GM23338 (cell line): Measurements from ENCODE around the gene PUM1. TPM values are rescaled to one million over a fixed set of nuclear protein-coding genes. Genes with fewer than 3 reads are reported as not detected.
A peak's percentile ranks its signal among the peaks of the same experiment; 100 is the strongest.

Experiments
- ATAC-seq: fragments of 200-7000 bp; cut with Tn5 transposase; 3 replicates; pipeline ENCODE4 v1.9.1; 2020
- DNase-seq: peaks from one replicate; pipeline ENCODE4 v3.0.0-alpha.2; 2015; ENCODE audit warnings: low spot score
- H2AFZ ChIP-seq: fragments of 200-600 bp; sonication (generic); 2 replicates; pipeline ENCODE4 v1.8.0; 2016; ENCODE audit warnings: antibody characterized with exemption, mild to moderate bottlenecking, moderate library complexity
- H3F3A ChIP-seq: fragments of 200-600 bp; sonication (generic); replicated peaks from 2 replicates; pipeline ENCODE4 v1.8.0; 2017; ENCODE audit warnings: antibody characterized with exemption, mixed run types, low read depth
- H3K27ac ChIP-seq: fragments of 200-600 bp; sonication (generic); 2 replicates; pipeline ENCODE4 v1.6.1; 2016; ENCODE audit warnings: low read depth
- H3K27me3 ChIP-seq: fragments of 200-600 bp; sonication (generic); 2 replicates; pipeline ENCODE4 v1.8.0; 2016; ENCODE audit warnings: mild to moderate bottlenecking, mixed run types, moderate library complexity; ENCODE audit not compliant: insufficient read depth
- H3K36me3 ChIP-seq: fragments of 200-600 bp; sonication (generic); 2 replicates; pipeline ENCODE4 v1.8.0; 2016; ENCODE audit warnings: mild to moderate bottlenecking; ENCODE audit not compliant: insufficient read depth
- H3K4me1 ChIP-seq: fragments of 200-600 bp; sonication (generic); 2 replicates; pipeline ENCODE4 v1.8.0; 2016; ENCODE audit warnings: mild to moderate bottlenecking, moderate library complexity; ENCODE audit not compliant: insufficient read depth
- H3K4me2 ChIP-seq: fragments of 200-600 bp; sonication (generic); 2 replicates; pipeline ENCODE4 v1.7.1; 2017; ENCODE audit warnings: mixed run types
- H3K4me3 ChIP-seq: fragments of 200-600 bp; sonication (generic); 2 replicates; pipeline ENCODE4 v1.6.1; 2016; ENCODE audit warnings: mixed run types
- H3K79me2 ChIP-seq: fragments of 200-600 bp; sonication (generic); replicated peaks from 2 replicates; pipeline ENCODE4 v1.8.0; 2017; ENCODE audit warnings: mild to moderate bottlenecking; ENCODE audit not compliant: insufficient read depth
- H3K9me2 ChIP-seq: fragments of 200-600 bp; sonication (generic); 2 replicates; pipeline ENCODE4 v1.8.0; 2017; ENCODE audit not compliant: insufficient read depth
- H4K20me1 ChIP-seq: fragments of 200-600 bp; sonication (generic); replicated peaks from 2 replicates; pipeline ENCODE4 v1.8.0; 2017; ENCODE audit warnings: mild to moderate bottlenecking; ENCODE audit not compliant: insufficient read depth
- H3K27ac Mint-ChIP-seq: 2 replicates; pipeline ENCODE4 v1.8.0; 2020; ENCODE audit warnings: inconsistent platforms, mild to moderate bottlenecking, moderate library complexity, mixed read lengths
- H3K27me3 Mint-ChIP-seq: 3 replicates; pipeline ENCODE4 v1.8.0; 2022; ENCODE audit warnings: low read depth, mild to moderate bottlenecking, moderate library complexity, mixed read lengths, inconsistent platforms; ENCODE audit not compliant: insufficient read depth, poor library complexity
- H3K36me3 Mint-ChIP-seq: 3 replicates; pipeline ENCODE4 v1.8.0; 2021; ENCODE audit warnings: low read depth, mild to moderate bottlenecking, inconsistent platforms, moderate library complexity, mixed read lengths
- H3K4me1 Mint-ChIP-seq: 3 replicates; pipeline ENCODE4 v1.8.0; 2020; ENCODE audit warnings: mild to moderate bottlenecking, inconsistent platforms, mixed read lengths
- H3K4me3 Mint-ChIP-seq: 3 replicates; pipeline ENCODE4 v1.8.0; 2021; ENCODE audit warnings: moderate library complexity, mild to moderate bottlenecking, inconsistent platforms, mixed read lengths
- H3K9me3 Mint-ChIP-seq: 3 replicates; pipeline ENCODE4 v1.8.0; 2020; ENCODE audit warnings: moderate library complexity, mild to moderate bottlenecking, inconsistent platforms, mixed read lengths
- JUNB ChIP-seq: IDR thresholded peaks from one replicate; pipeline ENCODE4 v1.6.1; 2016; ENCODE audit warnings: antibody characterized with exemption; ENCODE audit not compliant: unreplicated experiment
- STAT1 ChIP-seq: IDR thresholded peaks from one replicate; pipeline ENCODE4 v1.6.1; 2016; ENCODE audit warnings: antibody characterized with exemption; ENCODE audit not compliant: unreplicated experiment
- ZNF114 ChIP-seq: fragments of 250-450 bp; sonication (Bioruptor Pico); IDR thresholded peaks from 2 replicates; pipeline ENCODE4 v1.5.0; 2020; ENCODE audit warnings: mild to moderate bottlenecking, moderate library complexity
- polyA plus RNA-seq: library from polyadenylated mRNA; unstranded; fragments of >200 nt; fragmentation: Nextera tagmentation; extraction: Ambion mirVana; gene quantifications from 2 replicates; pipeline ENCODE4 v1.2.1, GENCODE V29; 2016
- total RNA-seq: library from RNA; depleted of rRNA; stranded (reverse); fragments of >200 nt; shearing (Covaris generic); gene quantifications from 2 replicates; pipeline ENCODE4 v1.2.3, GENCODE V29; 2014
- TF ChIP-seq, protein P1 (sequence below): fragments of 250-450 bp; sonication (Bioruptor Pico); IDR thresholded peaks from 2 replicates; pipeline ENCODE4 v1.5.0; 2020; ENCODE audit warnings: mild to moderate bottlenecking, moderate library complexity
- TF ChIP-seq, protein P2 (sequence below): IDR thresholded peaks from one replicate; pipeline ENCODE4 v1.6.1; 2018; ENCODE audit warnings: antibody characterized with exemption; ENCODE audit not compliant: unreplicated experiment
- TF ChIP-seq, protein P3 (sequence below): IDR thresholded peaks from 2 replicates; pipeline ENCODE4 v1.6.1; 2016; ENCODE audit warnings: antibody characterized with exemption

PUM1 gene
- total and polyA plus RNA-seq, 2 experiments from 2014 or later = 44.4 to 117 TPM

DNA sequence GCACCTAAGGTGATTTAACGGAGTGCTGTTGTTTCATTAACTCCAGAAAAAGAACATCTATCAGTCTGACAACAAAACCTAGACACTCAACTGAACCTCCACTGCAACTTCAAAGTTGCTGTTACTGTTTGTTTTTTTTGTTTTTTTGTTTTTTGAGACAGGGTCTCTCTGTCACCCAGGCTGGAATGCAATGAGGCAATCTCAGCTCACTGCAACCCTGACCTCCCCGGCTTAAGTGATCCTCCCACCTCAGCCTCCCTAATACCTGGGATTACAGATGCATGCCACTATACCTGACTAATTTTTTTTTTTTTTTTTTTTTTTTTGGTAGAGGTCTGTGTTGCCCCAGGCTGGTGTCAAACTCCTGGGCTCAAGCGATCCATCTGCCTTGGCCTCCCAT, 90.3 kb downstream of the PUM1 start (continued):
- TF ChIP-seq, protein P1, sequence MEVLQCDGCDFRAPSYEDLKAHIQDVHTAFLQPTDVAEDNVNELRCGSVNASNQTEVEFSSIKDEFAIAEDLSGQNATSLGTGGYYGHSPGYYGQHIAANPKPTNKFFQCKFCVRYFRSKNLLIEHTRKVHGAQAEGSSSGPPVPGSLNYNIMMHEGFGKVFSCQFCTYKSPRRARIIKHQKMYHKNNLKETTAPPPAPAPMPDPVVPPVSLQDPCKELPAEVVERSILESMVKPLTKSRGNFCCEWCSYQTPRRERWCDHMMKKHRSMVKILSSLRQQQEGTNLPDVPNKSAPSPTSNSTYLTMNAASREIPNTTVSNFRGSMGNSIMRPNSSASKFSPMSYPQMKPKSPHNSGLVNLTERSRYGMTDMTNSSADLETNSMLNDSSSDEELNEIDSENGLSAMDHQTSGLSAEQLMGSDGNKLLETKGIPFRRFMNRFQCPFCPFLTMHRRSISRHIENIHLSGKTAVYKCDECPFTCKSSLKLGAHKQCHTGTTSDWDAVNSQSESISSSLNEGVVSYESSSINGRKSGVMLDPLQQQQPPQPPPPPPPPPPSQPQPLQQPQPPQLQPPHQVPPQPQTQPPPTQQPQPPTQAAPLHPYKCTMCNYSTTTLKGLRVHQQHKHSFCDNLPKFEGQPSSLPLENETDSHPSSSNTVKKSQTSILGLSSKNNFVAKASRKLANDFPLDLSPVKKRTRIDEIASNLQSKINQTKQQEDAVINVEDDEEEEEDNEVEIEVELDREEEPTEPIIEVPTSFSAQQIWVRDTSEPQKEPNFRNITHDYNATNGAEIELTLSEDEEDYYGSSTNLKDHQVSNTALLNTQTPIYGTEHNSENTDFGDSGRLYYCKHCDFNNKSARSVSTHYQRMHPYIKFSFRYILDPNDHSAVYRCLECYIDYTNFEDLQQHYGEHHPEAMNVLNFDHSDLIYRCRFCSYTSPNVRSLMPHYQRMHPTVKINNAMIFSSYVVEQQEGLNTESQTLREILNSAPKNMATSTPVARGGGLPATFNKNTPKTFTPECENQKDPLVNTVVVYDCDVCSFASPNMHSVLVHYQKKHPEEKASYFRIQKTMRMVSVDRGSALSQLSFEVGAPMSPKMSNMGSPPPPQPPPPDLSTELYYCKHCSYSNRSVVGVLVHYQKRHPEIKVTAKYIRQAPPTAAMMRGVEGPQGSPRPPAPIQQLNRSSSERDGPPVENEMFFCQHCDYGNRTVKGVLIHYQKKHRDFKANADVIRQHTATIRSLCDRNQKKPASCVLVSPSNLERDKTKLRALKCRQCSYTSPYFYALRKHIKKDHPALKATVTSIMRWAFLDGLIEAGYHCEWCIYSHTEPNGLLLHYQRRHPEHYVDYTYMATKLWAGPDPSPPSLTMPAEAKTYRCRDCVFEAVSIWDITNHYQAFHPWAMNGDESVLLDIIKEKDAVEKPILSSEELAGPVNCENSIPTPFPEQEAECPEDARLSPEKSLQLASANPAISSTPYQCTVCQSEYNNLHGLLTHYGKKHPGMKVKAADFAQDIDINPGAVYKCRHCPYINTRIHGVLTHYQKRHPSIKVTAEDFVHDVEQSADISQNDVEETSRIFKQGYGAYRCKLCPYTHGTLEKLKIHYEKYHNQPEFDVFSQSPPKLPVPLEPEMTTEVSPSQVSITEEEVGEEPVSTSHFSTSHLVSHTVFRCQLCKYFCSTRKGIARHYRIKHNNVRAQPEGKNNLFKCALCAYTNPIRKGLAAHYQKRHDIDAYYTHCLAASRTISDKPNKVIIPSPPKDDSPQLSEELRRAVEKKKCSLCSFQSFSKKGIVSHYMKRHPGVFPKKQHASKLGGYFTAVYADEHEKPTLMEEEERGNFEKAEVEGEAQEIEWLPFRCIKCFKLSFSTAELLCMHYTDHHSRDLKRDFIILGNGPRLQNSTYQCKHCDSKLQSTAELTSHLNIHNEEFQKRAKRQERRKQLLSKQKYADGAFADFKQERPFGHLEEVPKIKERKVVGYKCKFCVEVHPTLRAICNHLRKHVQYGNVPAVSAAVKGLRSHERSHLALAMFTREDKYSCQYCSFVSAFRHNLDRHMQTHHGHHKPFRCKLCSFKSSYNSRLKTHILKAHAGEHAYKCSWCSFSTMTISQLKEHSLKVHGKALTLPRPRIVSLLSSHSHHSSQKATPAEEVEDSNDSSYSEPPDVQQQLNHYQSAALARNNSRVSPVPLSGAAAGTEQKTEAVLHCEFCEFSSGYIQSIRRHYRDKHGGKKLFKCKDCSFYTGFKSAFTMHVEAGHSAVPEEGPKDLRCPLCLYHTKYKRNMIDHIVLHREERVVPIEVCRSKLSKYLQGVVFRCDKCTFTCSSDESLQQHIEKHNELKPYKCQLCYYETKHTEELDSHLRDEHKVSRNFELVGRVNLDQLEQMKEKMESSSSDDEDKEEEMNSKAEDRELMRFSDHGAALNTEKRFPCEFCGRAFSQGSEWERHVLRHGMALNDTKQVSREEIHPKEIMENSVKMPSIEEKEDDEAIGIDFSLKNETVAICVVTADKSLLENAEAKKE (CRISPR knock-in tag) = no peak
- TF ChIP-seq, protein P2, sequence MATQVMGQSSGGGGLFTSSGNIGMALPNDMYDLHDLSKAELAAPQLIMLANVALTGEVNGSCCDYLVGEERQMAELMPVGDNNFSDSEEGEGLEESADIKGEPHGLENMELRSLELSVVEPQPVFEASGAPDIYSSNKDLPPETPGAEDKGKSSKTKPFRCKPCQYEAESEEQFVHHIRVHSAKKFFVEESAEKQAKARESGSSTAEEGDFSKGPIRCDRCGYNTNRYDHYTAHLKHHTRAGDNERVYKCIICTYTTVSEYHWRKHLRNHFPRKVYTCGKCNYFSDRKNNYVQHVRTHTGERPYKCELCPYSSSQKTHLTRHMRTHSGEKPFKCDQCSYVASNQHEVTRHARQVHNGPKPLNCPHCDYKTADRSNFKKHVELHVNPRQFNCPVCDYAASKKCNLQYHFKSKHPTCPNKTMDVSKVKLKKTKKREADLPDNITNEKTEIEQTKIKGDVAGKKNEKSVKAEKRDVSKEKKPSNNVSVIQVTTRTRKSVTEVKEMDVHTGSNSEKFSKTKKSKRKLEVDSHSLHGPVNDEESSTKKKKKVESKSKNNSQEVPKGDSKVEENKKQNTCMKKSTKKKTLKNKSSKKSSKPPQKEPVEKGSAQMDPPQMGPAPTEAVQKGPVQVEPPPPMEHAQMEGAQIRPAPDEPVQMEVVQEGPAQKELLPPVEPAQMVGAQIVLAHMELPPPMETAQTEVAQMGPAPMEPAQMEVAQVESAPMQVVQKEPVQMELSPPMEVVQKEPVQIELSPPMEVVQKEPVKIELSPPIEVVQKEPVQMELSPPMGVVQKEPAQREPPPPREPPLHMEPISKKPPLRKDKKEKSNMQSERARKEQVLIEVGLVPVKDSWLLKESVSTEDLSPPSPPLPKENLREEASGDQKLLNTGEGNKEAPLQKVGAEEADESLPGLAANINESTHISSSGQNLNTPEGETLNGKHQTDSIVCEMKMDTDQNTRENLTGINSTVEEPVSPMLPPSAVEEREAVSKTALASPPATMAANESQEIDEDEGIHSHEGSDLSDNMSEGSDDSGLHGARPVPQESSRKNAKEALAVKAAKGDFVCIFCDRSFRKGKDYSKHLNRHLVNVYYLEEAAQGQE = no peak

DNA sequence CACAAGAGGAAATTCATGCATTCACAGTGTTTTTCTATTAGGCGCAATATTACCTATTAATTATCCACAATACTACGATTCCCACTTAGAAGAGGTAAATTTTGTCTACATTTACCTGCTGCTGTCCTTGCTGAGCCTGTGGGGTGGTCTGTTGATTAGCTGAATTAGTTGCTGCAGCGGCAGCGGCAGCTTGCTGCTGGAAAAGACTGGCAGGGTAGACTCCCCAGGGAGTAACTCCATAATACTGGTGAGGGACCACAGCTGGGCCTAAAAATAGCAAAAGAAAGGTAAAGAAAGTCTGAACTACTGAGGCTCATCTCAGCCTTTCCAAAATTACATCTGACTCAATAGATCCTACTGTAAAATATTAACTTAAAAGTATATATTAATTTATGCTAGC, 91.0 kb downstream of the PUM1 start:
- Mint-ChIP-seq H3K36me3 (peaks cover 67% of the 10 kb centered on the region), H3K4me3 (no peak overlapping the region), H3K27ac (no peak overlapping the region), H3K9me3 (no peaks in the 10 kb centered on the region), H3K4me1 (peaks cover 11% of the 10 kb centered on the region; the same call in 2 of the 3 replicates), H3K27me3 (peaks cover 2% of the 10 kb centered on the region)
- H3K4me2 ChIP-seq = no peak overlapping the region
- H2AFZ ChIP-seq = no peak overlapping the region
- peaks cover 94% of the 10 kb centered on the region for H3K79me2 ChIP-seq
- DNase-seq (no peak), ATAC-seq (peak; percentile 59)
- H3K4me1 ChIP-seq = no peaks in the 10 kb centered on the region
- no peak overlapping the region; the same call in 1 of the 2 replicates for H3K27ac ChIP-seq
- peaks cover 17% of the 10 kb centered on the region for H4K20me1 ChIP-seq
- 0 out of 2 replicates have a peak, but pooled peaks cover 5% of the 10 kb centered on the region for H3F3A ChIP-seq
- H3K4me3 ChIP-seq = no peak overlapping the region
- no peaks in the 10 kb centered on the region for H3K9me2 ChIP-seq
- no peaks in the 10 kb centered on the region for H3K27me3 ChIP-seq
- peaks cover 17% of the 10 kb centered on the region; the same call in 1 of the 2 replicates for H3K36me3 ChIP-seq
- TF ChIP-seq ZNF114 (CRISPR knock-in tag) (no peak), JUNB (no peak), STAT1 (no peak)
- TF ChIP-seq, protein P3, sequence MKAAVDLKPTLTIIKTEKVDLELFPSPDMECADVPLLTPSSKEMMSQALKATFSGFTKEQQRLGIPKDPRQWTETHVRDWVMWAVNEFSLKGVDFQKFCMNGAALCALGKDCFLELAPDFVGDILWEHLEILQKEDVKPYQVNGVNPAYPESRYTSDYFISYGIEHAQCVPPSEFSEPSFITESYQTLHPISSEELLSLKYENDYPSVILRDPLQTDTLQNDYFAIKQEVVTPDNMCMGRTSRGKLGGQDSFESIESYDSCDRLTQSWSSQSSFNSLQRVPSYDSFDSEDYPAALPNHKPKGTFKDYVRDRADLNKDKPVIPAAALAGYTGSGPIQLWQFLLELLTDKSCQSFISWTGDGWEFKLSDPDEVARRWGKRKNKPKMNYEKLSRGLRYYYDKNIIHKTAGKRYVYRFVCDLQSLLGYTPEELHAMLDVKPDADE = no peak
